Sigmoid colon (tissue), 4 donors: ENCODE data around the gene PARL.

Experiments
- CTCF ChIP-seq, 4 experiments: fragments of 450-650 bp in 3 of 4; fragments of 200-600 bp in 1 of 4; IDR thresholded peaks; one replicate each; pipeline ENCODE4 v1.5.1; 2016 to 2019; ENCODE audit warnings: antibody characterized with exemption in 4 of 4, mild to moderate bottlenecking in 3 of 4, moderate library complexity in 2 of 4
- POLR2AphosphoS5 ChIP-seq, 4 donors: sonication (generic); formaldehyde crosslinking; IDR thresholded peaks; one replicate each; pipeline ENCODE4 v1.6.1; 2017; ENCODE audit warnings: antibody characterized with exemption in 4 of 4

- TF ChIP-seq POLR2AphosphoS5 (IDR thresholded peaks at IDR 0.05) (no peak), CTCF (IDR thresholded peaks at IDR 0.05) (no peak)
Observed at GRCh38 chr3:183885766-183886165, 1.1 kb upstream of the PARL start.
